ENCODE measurements around the gene LCE7A.

DNA sequence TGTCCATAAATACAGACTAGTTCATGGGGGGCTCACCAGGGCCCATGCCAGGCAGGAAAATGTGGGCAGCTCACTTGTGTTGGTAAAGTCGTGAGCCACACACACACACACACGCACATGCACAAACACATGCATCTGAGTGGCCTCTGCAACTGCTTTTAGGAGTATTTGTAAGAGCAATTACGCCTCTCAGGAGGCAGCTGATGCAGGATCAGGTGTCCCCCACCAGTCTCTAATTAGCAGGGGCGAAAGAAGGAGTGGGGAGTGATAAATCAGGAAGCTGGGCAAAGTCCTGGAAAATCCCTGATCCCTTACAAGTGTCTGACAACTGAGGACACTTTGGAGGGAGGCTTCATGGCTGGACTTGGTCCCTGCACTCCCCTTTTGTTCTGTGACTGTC is 42.8 kb downstream of the LCE7A start:
- TF ChIP-seq CTCF (IDR thresholded peaks at IDR 0.05), result no peak
- no peak for TF ChIP-seq POLR2A (IDR thresholded peaks at IDR 0.05)
- TF ChIP-seq EP300 (IDR thresholded peaks at IDR 0.05), result no peak
